NOMO-1 (cell line): ENCODE data around the gene STK33.
"Not testable (repeated sequence)": the region's sequence is repeated elsewhere in the genome, so short reads cannot be mapped to it uniquely, and the experiment has no call there.

Source experiments
- DNase-seq, 2 experiments: peaks; one replicate each; lab custom pipeline; 2025; ENCODE audit not compliant: unreplicated experiment in 2 of 2; lab: John Stamatoyannopoulos, UW

The STK33 gene

GRCh38 chr11:8545698-8546366, 48.2 kb downstream of the STK33 start:
- peak in 1 of 2 experiments; percentile 1 for DNase-seq

DNA sequence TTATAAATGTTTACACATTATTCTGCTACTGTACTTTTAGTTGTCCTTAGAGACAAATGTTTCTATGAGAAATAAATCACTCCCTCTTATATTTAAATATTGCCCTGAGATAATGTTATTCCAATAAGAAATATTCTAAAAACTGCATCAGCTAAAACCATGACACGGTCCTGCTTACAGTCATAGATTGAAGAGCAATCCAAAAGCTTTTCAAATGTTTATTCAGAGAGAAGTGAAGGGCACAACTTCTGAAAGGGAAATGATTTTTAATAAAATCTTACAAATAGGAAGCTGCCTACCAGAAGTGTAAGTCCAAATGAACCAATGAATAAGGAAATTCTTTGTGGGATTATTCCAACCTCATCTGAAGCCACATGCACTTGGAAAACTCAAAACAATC, 49.2 kb downstream of the STK33 start:
- no peak for DNase-seq

- DNase-seq = no peak
Observed at GRCh38 chr11:8543278-8543677, 50.8 kb downstream of the STK33 start.

GRCh38 chr11:8541448-8541847, 52.6 kb downstream of the STK33 start:
- no peak for DNase-seq

GRCh38 chr11:8533332-8533731, 60.7 kb downstream of the STK33 start:
- no peak for DNase-seq

GRCh38 chr11:8532475-8532874, 61.6 kb downstream of the STK33 start:
- no peak for DNase-seq

- DNase-seq = no peak
Observed at GRCh38 chr11:8531982-8532381, 62.0 kb downstream of the STK33 start.

DNA sequence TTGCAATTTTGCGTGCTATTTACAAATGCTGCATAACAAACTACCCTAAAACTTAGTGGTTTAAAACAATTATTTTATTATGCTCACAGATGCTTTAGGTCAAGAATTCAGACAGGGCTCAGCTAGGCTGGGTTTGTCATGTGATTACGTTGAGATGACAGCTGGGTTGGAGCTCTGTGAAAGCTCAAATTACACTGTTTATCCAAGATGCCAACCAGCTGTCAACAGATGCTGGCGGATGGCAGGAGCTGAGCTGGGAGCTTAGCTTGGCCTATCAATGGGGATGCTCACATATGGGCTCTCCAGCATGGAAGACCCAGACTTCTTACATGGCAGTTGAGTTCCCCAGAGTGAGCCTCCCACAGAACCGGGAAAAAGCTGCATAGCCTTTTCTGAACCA, 62.7 kb downstream of the STK33 start:
- DNase-seq = no peak

DNA sequence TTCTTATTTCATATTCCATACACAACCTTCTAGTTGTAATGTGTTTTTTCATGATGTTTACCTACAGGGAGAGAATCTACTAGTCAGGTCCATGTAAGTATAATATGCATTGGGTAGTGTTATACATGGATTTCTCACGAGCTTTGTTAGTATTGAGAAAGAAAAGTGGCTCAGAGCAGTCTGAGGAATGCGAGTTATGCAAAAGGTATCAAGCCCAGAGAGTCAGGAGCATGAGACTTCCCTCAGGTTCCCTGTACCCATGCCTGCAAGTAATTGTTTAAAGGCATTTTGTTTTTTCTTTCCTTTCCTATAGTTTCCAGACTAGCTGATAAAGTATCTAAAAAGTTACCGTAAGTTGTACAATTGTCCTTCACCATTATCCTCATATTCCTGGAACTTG, 66.1 kb downstream of the STK33 start:
- no peak for DNase-seq

GRCh38 chr11:8523396-8523795, 70.6 kb downstream of the STK33 start:
- DNase-seq = no peak

GRCh38 chr11:8512547-8512946, 81.5 kb downstream of the STK33 start:
- DNase-seq = no peak

GRCh38 chr11:8503910-8504364, 90.1 kb downstream of the STK33 start:
- DNase-seq = no peak

GRCh38 chr11:8501836-8502235, 92.2 kb downstream of the STK33 start:
- DNase-seq = no peak

- DNase-seq = no peak
Observed at GRCh38 chr11:8488395-8488794, 105.6 kb downstream of the STK33 start.

- DNase-seq = no peak
Observed at GRCh38 chr11:8487261-8487660, 106.8 kb downstream of the STK33 start.

- DNase-seq = no peak
Observed at GRCh38 chr11:8484251-8484650, 109.8 kb downstream of the STK33 start.

- no peak for DNase-seq
Observed at GRCh38 chr11:8480858-8481257, 113.2 kb downstream of the STK33 start.

- DNase-seq = no peak
Observed at GRCh38 chr11:8477680-8478079, 116.3 kb downstream of the STK33 start.

GRCh38 chr11:8477151-8477550, 116.9 kb downstream of the STK33 start:
- DNase-seq = no peak

DNA sequence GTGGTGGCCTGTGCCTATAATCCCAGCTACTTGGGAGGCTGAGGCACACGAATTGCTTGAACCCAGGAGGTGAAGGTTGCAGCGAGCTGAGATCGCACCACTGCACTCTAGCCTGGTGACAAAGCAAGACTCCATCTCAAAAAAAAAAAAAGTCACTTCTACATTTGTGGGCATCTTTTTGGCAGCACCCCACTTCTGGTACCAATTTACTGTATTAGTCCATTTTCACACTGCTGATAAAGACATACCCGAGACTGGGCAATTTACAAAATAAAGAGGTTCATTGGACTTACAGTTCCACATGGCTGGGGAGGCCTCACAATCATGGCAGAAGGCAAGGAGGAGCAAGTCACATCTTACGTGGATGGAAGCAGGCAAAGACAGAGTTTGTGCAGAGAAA, 126.2 kb downstream of the STK33 start:
- not testable (repeated sequence) for DNase-seq

GRCh38 chr11:8467356-8467755, 126.7 kb downstream of the STK33 start:
- not testable (repeated sequence) for DNase-seq

GRCh38 chr11:8466884-8467283, 127.1 kb downstream of the STK33 start:
- not testable (repeated sequence) for DNase-seq
